GM12872 (cell line): ENCODE measurements around the gene PRUNE2.
A peak's percentile ranks its signal among the peaks of the same experiment; 100 is the strongest.

ENCODE experiments used
- CTCF ChIP-seq: IDR thresholded peaks from 3 replicates; pipeline ENCODE4 v1.5.1; 2011; ENCODE audit warnings: low read depth, mild to moderate bottlenecking, low read length, moderate library complexity; ENCODE audit not compliant: insufficient read depth

Gene PRUNE2

GRCh38 chr9:76810377-76810957, 95.4 kb downstream of the PRUNE2 start:
- peak; percentile 81 for TF ChIP-seq CTCF

- TF ChIP-seq CTCF: no peak
Observed at GRCh38 chr9:76808636-76809035, 97.3 kb downstream of the PRUNE2 start.

- TF ChIP-seq CTCF: no peak
Observed at GRCh38 chr9:76803762-76804161, 102.2 kb downstream of the PRUNE2 start.

- no peak for TF ChIP-seq CTCF
Observed at GRCh38 chr9:76803083-76803482, 102.8 kb downstream of the PRUNE2 start.

GRCh38 chr9:76800901-76801300, 105.0 kb downstream of the PRUNE2 start:
- TF ChIP-seq CTCF: no peak

GRCh38 chr9:76799473-76799872, 106.4 kb downstream of the PRUNE2 start:
- TF ChIP-seq CTCF: no peak

GRCh38 chr9:76798527-76798926, 107.4 kb downstream of the PRUNE2 start:
- no peak for TF ChIP-seq CTCF
